Fibroblast of lung (primary cell): ENCODE results near the gene STK32C. TPM values are rescaled to one million over a fixed set of nuclear protein-coding genes. Genes with fewer than 3 reads are reported as not detected.

Experiments
- DNase-seq, 2 donors: peaks; one replicate each; pipeline versions ENCODE4 v3.0.0 to v3.0.0-alpha.2; 2010; ENCODE audit warnings: low read depth in 2 of 2
- H2AFZ ChIP-seq: 2 replicates; pipeline ENCODE4 v1.5.1; 2012; ENCODE audit warnings: low read length, control low read depth, inconsistent platforms
- H3K27ac ChIP-seq: 2 replicates; pipeline ENCODE4 v1.5.1; 2011; ENCODE audit warnings: low read length, control low read depth; ENCODE audit not compliant: insufficient read depth
- H3K27me3 ChIP-seq: 2 replicates; pipeline ENCODE4 v1.5.1; 2011; ENCODE audit warnings: mild to moderate bottlenecking, low read length; ENCODE audit not compliant: control insufficient read depth, insufficient read depth
- H3K36me3 ChIP-seq: 2 replicates; pipeline ENCODE4 v1.5.1; 2011; ENCODE audit warnings: low read length; ENCODE audit not compliant: control insufficient read depth, insufficient read depth
- H3K4me1 ChIP-seq: 2 replicates; pipeline ENCODE4 v1.5.1; 2011; ENCODE audit warnings: low read length; ENCODE audit not compliant: control insufficient read depth, insufficient read depth; ENCODE audit errors: extremely low read depth
- H3K4me2 ChIP-seq: 2 replicates; pipeline ENCODE4 v1.5.1; 2011; ENCODE audit warnings: low read length, control low read depth; ENCODE audit not compliant: insufficient read depth; ENCODE audit errors: extremely low read depth
- H3K4me3 ChIP-seq, 4 experiments: fragments of 200-600 bp in 1 of 4; sonication (generic) in 1 of 4; replicated peaks in 1 of 4; 2 replicates each; pipeline ENCODE4 v1.5.1; 2011 to 2016; ENCODE audit warnings: low read length in 4 of 4, low read depth in 3 of 4, mild to moderate bottlenecking in 3 of 4, control low read depth in 2 of 4, inconsistent platforms in 1 of 4, mixed read lengths in 1 of 4; ENCODE audit not compliant: insufficient read depth in 1 of 4; ENCODE audit errors: control extremely low read depth in 1 of 4
- H3K79me2 ChIP-seq: 2 replicates; pipeline ENCODE4 v1.5.1; 2012; ENCODE audit warnings: mild to moderate bottlenecking, low read length, inconsistent platforms; ENCODE audit not compliant: control insufficient read depth, insufficient read depth
- H3K9ac ChIP-seq: 2 replicates; pipeline ENCODE4 v1.5.1; 2011; ENCODE audit warnings: mild to moderate bottlenecking, low read length, control low read depth; ENCODE audit not compliant: insufficient read depth
- H3K9me3 ChIP-seq: 2 replicates; pipeline ENCODE4 v1.5.1; 2012; ENCODE audit warnings: low read depth, low read length; ENCODE audit not compliant: control insufficient read depth, insufficient read depth
- H4K20me1 ChIP-seq: 2 replicates; pipeline ENCODE4 v1.5.1; 2011; ENCODE audit warnings: low read length; ENCODE audit not compliant: control insufficient read depth, insufficient read depth; ENCODE audit errors: extremely low read depth
- EZH2 ChIP-seq: IDR thresholded peaks from 2 replicates; pipeline ENCODE4 v1.5.1; 2012; ENCODE audit warnings: low read length, control low read depth, mild to moderate bottlenecking; ENCODE audit errors: missing control alignments
- polyA plus RNA-seq, 2 donors: library from polyadenylated mRNA; depleted of rRNA in 1 of 2; stranded (reverse) in 1 of 2; unstranded in 1 of 2; fragments of >200 nt; gene quantifications; 2 replicates each; pipeline ENCODE4 v1.2.1, GENCODE V29; 2011 to 2012; ENCODE audit warnings: missing spikeins in 1 of 2
- total RNA-seq: library from RNA; depleted of rRNA; stranded (reverse); fragments of >200 nt; gene quantifications from 2 replicates; pipeline ENCODE4 v1.2.1, GENCODE V29; 2014
- TF ChIP-seq, protein P1 (sequence below), 2 donors: IDR thresholded peaks in 1 of 2; conservative IDR thresholded peaks in 1 of 2; 1 replicate in 1 of 2; 2 replicates in 1 of 2; pipeline ENCODE4 v1.5.1; 2011 to 2012; ENCODE audit warnings: low read length in 2 of 2, control low read depth in 1 of 2, inconsistent platforms in 1 of 2, low read depth in 1 of 2, mild to moderate bottlenecking in 1 of 2

STK32C gene
- total and polyA plus RNA-seq, 2 donors (not counting 1 experiment from before 2014, with no cell fraction given), result 4.4 to 21.5 TPM

DNA sequence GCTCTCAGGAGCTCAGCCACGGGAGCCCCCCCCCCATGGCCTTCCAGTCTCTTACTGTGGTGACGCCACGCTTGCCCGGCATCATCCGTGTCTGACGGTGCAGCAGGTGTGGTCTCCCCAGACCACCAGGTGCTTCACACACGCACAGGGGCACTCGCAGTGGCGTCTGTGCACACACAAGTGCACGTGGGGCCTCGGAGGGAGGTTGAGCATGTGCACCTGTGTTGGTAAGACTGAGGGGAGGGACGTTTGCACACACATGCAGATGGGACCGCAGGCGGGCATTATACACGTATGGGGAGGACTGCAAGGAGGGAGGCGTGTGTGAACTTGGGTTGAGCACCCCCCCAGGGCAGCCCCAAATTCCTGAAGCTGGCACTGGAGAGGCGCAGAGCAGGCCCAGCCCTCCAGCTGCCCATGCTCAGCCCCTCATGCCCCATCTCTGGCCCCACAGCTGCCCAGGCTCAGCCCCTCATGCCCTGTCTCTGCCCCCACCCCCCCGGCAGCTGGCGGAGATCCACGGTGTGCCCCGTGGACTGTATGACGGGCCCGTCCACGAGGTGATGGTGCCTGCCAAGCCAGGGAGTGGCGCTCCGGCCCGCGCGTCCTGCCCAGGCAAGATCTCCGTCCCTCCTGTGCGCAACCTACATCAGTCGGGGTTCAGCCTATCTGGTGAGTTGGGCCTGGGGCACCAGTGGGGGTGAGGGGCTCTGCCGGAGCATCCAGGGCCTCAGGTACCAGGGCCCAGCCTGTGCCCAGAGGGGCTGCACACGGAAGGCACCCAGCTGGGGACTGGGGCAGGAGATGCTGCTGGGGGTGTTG is 104.3 kb downstream of the STK32C start:
- no peak overlapping the region for H3K4me3 ChIP-seq
- DNase-seq, result no peak
- no peak overlapping the region for H3K27ac ChIP-seq
- H2AFZ ChIP-seq, result no peak overlapping the region
- H3K9ac ChIP-seq, result no peak overlapping the region
- H3K36me3 ChIP-seq, result no peaks in the 10 kb centered on the region
- H3K79me2 ChIP-seq, result no peaks in the 10 kb centered on the region
- H3K27me3 ChIP-seq, result no peaks in the 10 kb centered on the region
- no peaks in the 10 kb centered on the region for H3K4me1 ChIP-seq
- TF ChIP-seq, protein P1, sequence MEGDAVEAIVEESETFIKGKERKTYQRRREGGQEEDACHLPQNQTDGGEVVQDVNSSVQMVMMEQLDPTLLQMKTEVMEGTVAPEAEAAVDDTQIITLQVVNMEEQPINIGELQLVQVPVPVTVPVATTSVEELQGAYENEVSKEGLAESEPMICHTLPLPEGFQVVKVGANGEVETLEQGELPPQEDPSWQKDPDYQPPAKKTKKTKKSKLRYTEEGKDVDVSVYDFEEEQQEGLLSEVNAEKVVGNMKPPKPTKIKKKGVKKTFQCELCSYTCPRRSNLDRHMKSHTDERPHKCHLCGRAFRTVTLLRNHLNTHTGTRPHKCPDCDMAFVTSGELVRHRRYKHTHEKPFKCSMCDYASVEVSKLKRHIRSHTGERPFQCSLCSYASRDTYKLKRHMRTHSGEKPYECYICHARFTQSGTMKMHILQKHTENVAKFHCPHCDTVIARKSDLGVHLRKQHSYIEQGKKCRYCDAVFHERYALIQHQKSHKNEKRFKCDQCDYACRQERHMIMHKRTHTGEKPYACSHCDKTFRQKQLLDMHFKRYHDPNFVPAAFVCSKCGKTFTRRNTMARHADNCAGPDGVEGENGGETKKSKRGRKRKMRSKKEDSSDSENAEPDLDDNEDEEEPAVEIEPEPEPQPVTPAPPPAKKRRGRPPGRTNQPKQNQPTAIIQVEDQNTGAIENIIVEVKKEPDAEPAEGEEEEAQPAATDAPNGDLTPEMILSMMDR (conservative IDR thresholded peaks at IDR 0.05 in 1 of 2, IDR thresholded peaks at IDR 0.05 in 1 of 2; ENCODE audit: low read depth in 1 of 2, low read length in 2 of 2), result no peak
- TF ChIP-seq EZH2, result no peak
- H4K20me1 ChIP-seq, result no peaks in the 10 kb centered on the region
- no peak overlapping the region for H3K4me2 ChIP-seq
- H3K9me3 ChIP-seq, result no peaks in the 10 kb centered on the region

DNA sequence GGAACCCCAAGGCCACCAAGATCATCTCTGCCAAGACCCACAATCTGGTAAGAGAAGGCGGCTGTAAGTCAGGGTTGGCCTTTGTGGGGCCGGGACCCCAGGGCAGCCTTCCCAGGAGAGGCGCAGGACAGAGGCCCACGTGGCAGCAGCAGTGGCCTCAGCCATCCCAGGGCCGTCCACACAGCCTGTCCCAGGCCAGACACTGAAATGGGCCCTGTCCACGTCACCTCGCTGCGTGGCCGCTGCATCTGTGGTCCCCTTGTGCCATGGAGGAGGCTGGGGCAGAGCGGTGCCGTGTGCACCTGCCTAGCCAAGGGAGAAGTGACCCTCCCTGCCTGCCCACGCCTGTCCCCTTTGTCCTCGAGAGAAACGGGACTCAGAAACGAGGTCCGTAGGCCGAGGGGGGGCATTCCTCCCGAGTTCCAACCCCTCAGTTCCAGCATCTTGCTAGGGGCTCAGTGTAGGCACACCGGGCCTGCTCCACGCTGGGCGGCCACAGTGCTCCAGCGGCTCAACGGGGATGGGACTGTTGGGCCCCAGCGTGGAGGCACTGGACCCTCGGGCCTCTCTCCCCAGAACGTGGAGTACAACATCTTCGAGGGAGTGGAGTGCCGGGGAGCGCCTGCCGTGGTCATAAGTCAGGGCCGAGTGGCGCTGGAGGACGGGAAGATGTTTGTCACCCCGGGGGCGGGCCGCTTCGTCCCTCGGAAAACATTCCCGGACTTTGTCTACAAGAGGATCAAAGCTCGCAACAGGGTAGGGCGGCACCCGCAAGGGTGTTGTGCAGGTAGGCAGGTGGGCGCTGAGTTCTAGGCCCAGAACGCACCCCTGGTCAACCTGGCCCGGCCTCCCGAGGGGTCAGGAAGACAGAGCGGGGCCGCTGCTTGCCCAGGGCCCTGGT is 105.4 kb downstream of the STK32C start:
- Histone ChIP-seq H3K27me3 (no peaks in the 10 kb centered on the region), H3K4me1 (no peaks in the 10 kb centered on the region), H3K79me2 (no peaks in the 10 kb centered on the region), H3K36me3 (no peaks in the 10 kb centered on the region), H4K20me1 (no peaks in the 10 kb centered on the region), H3K27ac (no peak overlapping the region), H3K9ac (no peak overlapping the region), H3K4me2 (no peak overlapping the region), H3K9me3 (no peaks in the 10 kb centered on the region), H3K4me3 (no peak overlapping the region), H2AFZ (no peak overlapping the region)
- no peak for DNase-seq
- TF ChIP-seq, protein P1 (conservative IDR thresholded peaks at IDR 0.05 in 1 of 2, IDR thresholded peaks at IDR 0.05 in 1 of 2; ENCODE audit: low read depth in 1 of 2, low read length in 2 of 2), result no peak
- TF ChIP-seq EZH2, result no peak
